Mesendoderm (in vitro differentiated cells): ENCODE results near the gene EGFLAM.

Experiments
- DNase-seq: peaks from one replicate; pipeline ENCODE4 v3.0.0; 2013
- H2AK5ac ChIP-seq: 2 replicates; pipeline ENCODE4 v1.6.1; 2013; ENCODE audit warnings: low read length, inconsistent platforms
- H2BK120ac ChIP-seq: 2 replicates; pipeline ENCODE4 v1.6.1; 2013; ENCODE audit warnings: low read depth, mild to moderate bottlenecking, low read length, moderate library complexity, mixed read lengths
- H2BK15ac ChIP-seq: replicated peaks from 2 replicates; pipeline ENCODE4 v1.6.1; 2013; ENCODE audit warnings: low read depth, mild to moderate bottlenecking, moderate library complexity
- H2BK5ac ChIP-seq: 2 replicates; pipeline ENCODE4 v1.6.1; 2013; ENCODE audit warnings: low read length, inconsistent platforms
- H3K18ac ChIP-seq: 2 replicates; pipeline ENCODE4 v1.6.1; 2013; ENCODE audit warnings: mild to moderate bottlenecking, low read length, mixed read lengths
- H3K23ac ChIP-seq: one replicate; pipeline ENCODE4 v1.6.1; 2013; ENCODE audit warnings: low read length
- H3K27ac ChIP-seq: 2 replicates; pipeline ENCODE4 v1.5.1; 2013; ENCODE audit warnings: low read depth, mild to moderate bottlenecking, inconsistent platforms, low read length, moderate library complexity
- H3K27me3 ChIP-seq: 2 replicates; pipeline ENCODE4 v1.6.1; 2013; ENCODE audit warnings: low read length, control low read depth, mild to moderate bottlenecking, inconsistent platforms; ENCODE audit not compliant: insufficient read depth, poor library complexity
- H3K36me3 ChIP-seq: 2 replicates; pipeline ENCODE4 v1.6.1; 2013; ENCODE audit warnings: low read length, inconsistent platforms; ENCODE audit not compliant: control insufficient read depth, insufficient read depth
- H3K4ac ChIP-seq: one replicate; pipeline ENCODE4 v1.6.1; 2013; ENCODE audit warnings: low read depth, mild to moderate bottlenecking, low read length, moderate library complexity
- H3K4me1 ChIP-seq: 2 replicates; pipeline ENCODE4 v1.6.1; 2013; ENCODE audit warnings: low read depth, low read length, inconsistent platforms; ENCODE audit not compliant: control insufficient read depth
- H3K4me2 ChIP-seq: 2 replicates; pipeline ENCODE4 v1.6.1; 2013; ENCODE audit warnings: low read length
- H3K4me3 ChIP-seq: 2 replicates; pipeline ENCODE4 v1.5.1; 2013; ENCODE audit warnings: mild to moderate bottlenecking, low read length
- H3K56ac ChIP-seq: one replicate; pipeline ENCODE4 v1.6.1; 2013; ENCODE audit warnings: low read length
- H3K79me1 ChIP-seq: 2 replicates; pipeline ENCODE4 v1.6.1; 2013; ENCODE audit warnings: low read length, inconsistent platforms
- H3K79me2 ChIP-seq: 2 replicates; pipeline ENCODE4 v1.6.1; 2013; ENCODE audit warnings: mild to moderate bottlenecking, low read length; ENCODE audit not compliant: control insufficient read depth, insufficient read depth
- H3K9ac ChIP-seq: 2 replicates; pipeline ENCODE4 v1.6.1; 2013; ENCODE audit warnings: low read length, inconsistent platforms
- H4K5ac ChIP-seq: one replicate; pipeline ENCODE4 v1.6.1; 2013; ENCODE audit warnings: low read length
- H4K8ac ChIP-seq: one replicate; pipeline ENCODE4 v1.6.1; 2013; ENCODE audit warnings: low read depth, mild to moderate bottlenecking, control low read depth, low read length, moderate library complexity
- WGBS: extraction: QIAGEN DNeasy Blood & Tissue Kit; methylation state at CpG from one replicate; pipeline ENCODE4 v1.1.7; 2013; ENCODE audit warnings: low lambda C conversion rate, missing lambda C conversion rate; ENCODE audit not compliant: insufficient coverage; ENCODE audit errors: extremely low coverage; 5-methylcytosine and 5-hydroxymethylcytosine counted together

The EGFLAM gene

DNA sequence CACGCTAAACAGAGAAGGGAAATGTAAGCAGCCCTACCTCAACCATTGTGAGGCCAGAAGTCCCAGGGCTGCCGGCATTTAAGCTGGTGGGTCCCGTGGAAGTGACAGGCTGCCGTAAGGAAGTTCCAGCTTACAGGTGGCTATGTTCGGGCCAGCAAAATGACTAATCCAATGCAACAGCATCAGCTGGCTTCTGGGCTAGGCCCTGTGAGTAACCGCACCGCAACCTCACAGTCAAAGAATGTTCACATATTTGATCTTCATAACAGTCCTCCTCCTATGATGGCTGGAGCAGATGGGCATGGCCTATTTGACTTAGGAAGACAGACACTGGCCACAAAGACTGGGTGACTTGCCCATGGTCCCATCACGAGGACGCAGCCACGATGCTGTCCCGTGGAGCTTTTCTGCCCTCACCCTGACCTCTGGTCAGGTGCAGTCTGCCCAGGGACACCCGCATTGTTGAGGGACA, 209.9 kb downstream of the EGFLAM start:
- H2BK5ac ChIP-seq, result no peak overlapping the region
- no peak for DNase-seq

DNA sequence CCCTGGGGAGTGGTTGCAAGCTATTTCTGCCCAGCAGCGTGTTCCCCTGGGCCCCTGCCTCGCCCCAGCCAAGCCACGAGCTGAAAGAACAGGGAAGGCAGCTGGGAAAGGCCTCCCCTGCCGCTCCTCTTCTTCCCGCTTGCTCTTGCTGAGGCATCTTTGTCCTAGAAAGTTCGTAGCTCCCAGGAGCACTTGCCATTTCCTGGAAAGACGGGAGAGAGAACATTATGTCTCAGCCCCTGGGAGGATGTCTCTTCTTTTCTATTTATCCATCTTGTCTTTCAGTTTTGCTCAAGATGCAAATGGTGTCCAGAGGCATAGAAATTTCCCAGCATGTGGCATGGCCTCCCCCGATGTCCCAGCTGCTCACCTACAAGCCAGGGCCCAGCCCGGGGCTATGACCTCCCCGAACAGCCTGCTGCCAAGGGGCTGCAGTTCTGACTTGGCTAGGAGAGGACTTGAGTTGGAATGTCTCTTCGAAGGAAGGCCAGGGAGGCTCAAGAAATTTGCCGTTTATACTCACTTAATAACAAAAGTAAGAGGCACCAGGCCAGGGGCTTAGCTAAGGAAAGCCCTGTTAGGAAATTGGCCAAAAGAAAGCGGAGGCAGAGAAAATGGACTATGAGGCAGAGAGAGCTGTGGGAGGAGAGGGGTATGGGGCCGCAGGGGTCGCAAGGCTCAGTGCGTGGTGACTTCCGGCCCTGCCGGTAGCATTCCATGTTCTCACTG, 210.8 kb downstream of the EGFLAM start:
- H3K27ac ChIP-seq, result no peak overlapping the region
- H3K27me3 ChIP-seq, result no peaks in the 10 kb centered on the region
- no peak overlapping the region for H3K23ac ChIP-seq
- H3K36me3 ChIP-seq, result no peaks in the 10 kb centered on the region
- no peak overlapping the region for H3K56ac ChIP-seq
- no peaks in the 10 kb centered on the region for H3K79me1 ChIP-seq
- H3K4me1 ChIP-seq, result peaks cover 9% of the 10 kb centered on the region
- no peak for DNase-seq
- H3K4me3 ChIP-seq, result no peak overlapping the region
- H2BK15ac ChIP-seq, result no peak overlapping the region
- no peaks in the 10 kb centered on the region for H3K79me2 ChIP-seq
- H2BK120ac ChIP-seq, result no peak overlapping the region
- no peak overlapping the region for H2AK5ac ChIP-seq
- no peak overlapping the region for H4K8ac ChIP-seq
- H4K5ac ChIP-seq, result no peak overlapping the region
- no CpG with 5 or more reads among the region's 18 CpGs for WGBS
- H3K18ac ChIP-seq, result no peak overlapping the region
- H2BK5ac ChIP-seq, result no peak overlapping the region
- no peak overlapping the region for H3K4me2 ChIP-seq
- no peak overlapping the region for H3K9ac ChIP-seq
- no peak overlapping the region for H3K4ac ChIP-seq

More for the DNA sequence above, 209.9 kb downstream of the EGFLAM start:
- no peak overlapping the region for H3K56ac ChIP-seq
- H3K4me2 ChIP-seq, result no peak overlapping the region
- no peak overlapping the region for H4K5ac ChIP-seq
- no peak overlapping the region for H4K8ac ChIP-seq
- no peaks in the 10 kb centered on the region for H3K36me3 ChIP-seq
- no peak overlapping the region for H3K4ac ChIP-seq
- no peak overlapping the region for H3K27ac ChIP-seq
- H3K79me2 ChIP-seq, result no peaks in the 10 kb centered on the region
- peak overlapping the region; percentile 7 for H2AK5ac ChIP-seq
- no peak overlapping the region for H3K23ac ChIP-seq
- H3K79me1 ChIP-seq, result no peaks in the 10 kb centered on the region
- H3K18ac ChIP-seq, result no peak overlapping the region
- no peaks in the 10 kb centered on the region for H3K27me3 ChIP-seq
- peaks cover 9% of the 10 kb centered on the region for H3K4me1 ChIP-seq
- no peak overlapping the region for H3K4me3 ChIP-seq
- no CpG with 5 or more reads among the region's 12 CpGs for WGBS
- H2BK120ac ChIP-seq, result no peak overlapping the region
- H2BK15ac ChIP-seq, result no peak overlapping the region
- H3K9ac ChIP-seq, result no peak overlapping the region

DNA sequence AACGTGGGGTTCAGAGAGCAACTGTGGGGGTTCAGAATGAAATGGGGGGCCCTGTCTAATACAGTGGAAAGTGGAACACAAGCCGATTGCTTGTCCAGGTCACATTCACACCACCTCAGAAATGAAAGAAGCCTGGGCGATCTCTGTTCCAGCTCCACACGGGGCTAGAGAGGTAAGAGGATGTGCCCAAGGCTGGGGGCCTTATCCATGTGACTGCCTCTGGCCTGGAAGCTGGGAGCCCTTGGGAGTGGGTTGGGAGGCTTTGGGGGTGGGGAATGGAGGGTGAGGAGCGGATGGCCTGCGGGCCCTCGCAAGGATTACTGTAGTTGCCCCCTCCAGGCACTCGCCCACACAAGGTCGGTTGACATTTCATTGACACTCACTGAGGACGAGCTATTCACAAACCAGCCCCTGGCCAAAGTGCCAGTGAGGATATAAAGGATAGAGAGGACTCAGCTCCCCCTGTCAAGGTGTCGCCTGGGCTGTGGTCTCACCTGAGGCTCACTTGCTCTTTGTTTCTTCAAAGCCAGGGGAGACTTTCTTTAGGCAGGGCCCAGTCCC, 211.4 kb downstream of the EGFLAM start:
- no peak overlapping the region for H2BK120ac ChIP-seq
- H2BK5ac ChIP-seq, result no peak overlapping the region
- no peak overlapping the region for H3K56ac ChIP-seq
- no peak overlapping the region for H3K4me3 ChIP-seq
- no peak overlapping the region for H3K23ac ChIP-seq
- no peaks in the 10 kb centered on the region for H3K79me2 ChIP-seq
- no CpG with 5 or more reads among the region's 11 CpGs for WGBS
- H4K8ac ChIP-seq, result no peak overlapping the region
- no peak overlapping the region for H3K4me2 ChIP-seq
- H2AK5ac ChIP-seq, result no peak overlapping the region
- no peaks in the 10 kb centered on the region for H3K36me3 ChIP-seq
- no peak overlapping the region for H4K5ac ChIP-seq
- H3K4ac ChIP-seq, result no peak overlapping the region
- H3K27ac ChIP-seq, result no peak overlapping the region
- H2BK15ac ChIP-seq, result no peak overlapping the region
- H3K27me3 ChIP-seq, result no peaks in the 10 kb centered on the region
- H3K18ac ChIP-seq, result no peak overlapping the region
- no peak overlapping the region for H3K9ac ChIP-seq
- H3K4me1 ChIP-seq, result peaks cover 9% of the 10 kb centered on the region
- no peaks in the 10 kb centered on the region for H3K79me1 ChIP-seq
- DNase-seq, result no peak

DNA sequence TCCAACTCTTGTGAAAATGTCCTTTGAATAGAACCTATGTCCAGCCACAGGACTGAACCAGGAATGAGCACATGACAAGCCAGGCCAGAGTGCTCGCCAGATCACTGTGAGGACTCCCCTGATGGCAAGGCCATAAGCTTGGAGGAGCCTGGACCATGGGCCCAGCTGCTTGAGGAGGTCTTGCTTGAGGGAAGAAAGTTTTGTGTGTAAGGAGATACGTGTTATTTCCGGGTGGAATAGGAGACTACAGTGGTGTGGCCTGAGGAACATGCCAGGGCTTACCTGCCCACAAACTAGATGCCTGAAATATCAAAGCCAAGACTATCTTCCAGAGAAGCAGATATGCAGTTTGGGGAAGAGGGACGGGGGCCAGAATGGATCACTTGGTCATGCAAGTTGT, 213.3 kb downstream of the EGFLAM start:
- Histone ChIP-seq H4K5ac (no peak overlapping the region), H3K4me3 (no peak overlapping the region), H3K9ac (no peak overlapping the region), H3K4me2 (no peak overlapping the region), H3K79me1 (no peaks in the 10 kb centered on the region), H4K8ac (no peak overlapping the region), H2BK120ac (no peak overlapping the region), H3K4ac (no peak overlapping the region), H2BK5ac (no peak overlapping the region), H3K4me1 (peaks cover 9% of the 10 kb centered on the region), H3K56ac (no peak overlapping the region), H2BK15ac (no peak overlapping the region), H2AK5ac (no peak overlapping the region), H3K27me3 (no peaks in the 10 kb centered on the region), H3K36me3 (no peaks in the 10 kb centered on the region), H3K18ac (no peak overlapping the region), H3K27ac (no peak overlapping the region), H3K79me2 (no peaks in the 10 kb centered on the region), H3K23ac (no peak overlapping the region)
- no peak for DNase-seq
- WGBS, result no CpG with 5 or more reads among the region's 4 CpGs

DNA sequence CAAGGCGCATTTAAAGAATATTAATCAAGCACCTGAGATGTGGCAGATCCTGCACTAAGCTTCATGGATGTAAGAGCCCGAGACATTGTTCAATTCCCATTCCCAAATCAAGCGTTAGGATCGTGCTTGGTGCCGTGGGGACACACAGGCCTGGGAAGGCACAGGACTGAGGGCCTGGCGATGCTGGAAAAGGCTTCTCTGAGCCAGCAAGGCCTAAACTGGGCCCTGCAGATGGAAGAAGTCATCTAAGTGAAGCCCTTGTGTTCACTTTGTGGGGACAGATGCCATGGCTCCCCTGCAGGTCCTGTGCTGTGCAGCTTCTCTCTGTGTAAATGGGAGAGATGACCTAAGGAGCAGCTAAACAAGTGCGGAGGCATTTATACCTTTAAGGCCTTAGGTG, 214.2 kb downstream of the EGFLAM start:
- H3K4ac ChIP-seq, result no peak overlapping the region
- H3K27me3 ChIP-seq, result no peaks in the 10 kb centered on the region
- peak overlapping the region; percentile 61 for H2AK5ac ChIP-seq
- H3K79me2 ChIP-seq, result no peaks in the 10 kb centered on the region
- H3K56ac ChIP-seq, result peak overlapping the region; percentile 80
- no peak overlapping the region for H2BK120ac ChIP-seq
- peak overlapping the region; percentile 14 for H3K27ac ChIP-seq
- H3K79me1 ChIP-seq, result no peaks in the 10 kb centered on the region
- peak overlapping the region; percentile 33 for H3K9ac ChIP-seq
- H3K18ac ChIP-seq, result peak overlapping the region; percentile 11
- no peak for DNase-seq
- peak overlapping the region; percentile 87 for H2BK5ac ChIP-seq
- H2BK15ac ChIP-seq, result no peak overlapping the region
- H4K8ac ChIP-seq, result no peak overlapping the region
- H3K4me1 ChIP-seq, result peaks cover 9% of the 10 kb centered on the region
- no CpG with 5 or more reads among the region's 7 CpGs for WGBS
- H4K5ac ChIP-seq, result no peak overlapping the region
- no peak overlapping the region for H3K4me2 ChIP-seq
- no peaks in the 10 kb centered on the region for H3K36me3 ChIP-seq
- H3K23ac ChIP-seq, result no peak overlapping the region
- H3K4me3 ChIP-seq, result no peak overlapping the region
